Trophoblast cell (in vitro differentiated cells and primary cell): Measurements from ENCODE around the gene TMC6.
A peak's percentile ranks its signal among the peaks of the same experiment; 100 is the strongest.

Source experiments
- DNase-seq, 2 donors: peaks; one replicate each; pipeline ENCODE4 v3.0.0-alpha.2; 2016
- H2AFZ ChIP-seq: 2 replicates; pipeline ENCODE4 v1.6.1; 2013; ENCODE audit warnings: low read length, moderate library complexity, mild to moderate bottlenecking; ENCODE audit not compliant: insufficient read depth, poor library complexity
- H2AK5ac ChIP-seq: 2 replicates; pipeline ENCODE4 v1.6.1; 2013; ENCODE audit warnings: mild to moderate bottlenecking, low read length
- H2BK120ac ChIP-seq: 2 replicates; pipeline ENCODE4 v1.6.1; 2013; ENCODE audit warnings: low read length, mild to moderate bottlenecking, moderate library complexity; ENCODE audit not compliant: insufficient read depth, poor library complexity
- H2BK12ac ChIP-seq: 2 replicates; pipeline ENCODE4 v1.6.1; 2013; ENCODE audit warnings: mild to moderate bottlenecking, low read length, moderate library complexity
- H2BK5ac ChIP-seq: 2 replicates; pipeline ENCODE4 v1.6.1; 2013; ENCODE audit warnings: low read length, low read depth, moderate library complexity, mild to moderate bottlenecking; ENCODE audit not compliant: poor library complexity
- H3K14ac ChIP-seq: 2 replicates; pipeline ENCODE4 v1.6.1; 2013; ENCODE audit warnings: mild to moderate bottlenecking, low read length
- H3K18ac ChIP-seq: 2 replicates; pipeline ENCODE4 v1.6.1; 2013; ENCODE audit warnings: mild to moderate bottlenecking, low read length
- H3K23ac ChIP-seq: 2 replicates; pipeline ENCODE4 v1.6.1; 2013; ENCODE audit warnings: low read length
- H3K27ac ChIP-seq: 2 replicates; pipeline ENCODE4 v1.5.1; 2013; ENCODE audit warnings: low read depth, mild to moderate bottlenecking, inconsistent platforms, low read length, moderate library complexity
- H3K27me3 ChIP-seq: 2 replicates; pipeline ENCODE4 v1.6.1; 2013; ENCODE audit warnings: inconsistent platforms, mild to moderate bottlenecking, low read length, moderate library complexity; ENCODE audit not compliant: insufficient read depth
- H3K36me3 ChIP-seq, 2 experiments: 1 replicate in 1 of 2; 2 replicates in 1 of 2; pipeline ENCODE4 v1.6.1; 2013; ENCODE audit warnings: low read length in 2 of 2, mild to moderate bottlenecking in 2 of 2, moderate library complexity in 1 of 2; ENCODE audit not compliant: insufficient read depth in 2 of 2, control insufficient read depth in 1 of 2
- H3K4ac ChIP-seq: 2 replicates; pipeline ENCODE4 v1.6.1; 2013; ENCODE audit warnings: low read depth, mild to moderate bottlenecking, low read length, moderate library complexity
- H3K4me1 ChIP-seq, 2 experiments: 1 replicate in 1 of 2; 2 replicates in 1 of 2; pipeline ENCODE4 v1.6.1; 2013; ENCODE audit warnings: low read length in 2 of 2, mild to moderate bottlenecking in 2 of 2, moderate library complexity in 1 of 2; ENCODE audit not compliant: insufficient read depth in 2 of 2, control insufficient read depth in 1 of 2
- H3K4me2 ChIP-seq: 2 replicates; pipeline ENCODE4 v1.6.1; 2013; ENCODE audit warnings: inconsistent platforms, mild to moderate bottlenecking, low read length, moderate library complexity
- H3K4me3 ChIP-seq: 2 replicates; pipeline ENCODE4 v1.5.1; 2013; ENCODE audit warnings: mild to moderate bottlenecking, low read depth, low read length, inconsistent platforms
- H3K79me1 ChIP-seq: one replicate; pipeline ENCODE4 v1.6.1; 2013; ENCODE audit warnings: low read length
- H3K79me2 ChIP-seq: 2 replicates; pipeline ENCODE4 v1.6.1; 2013; ENCODE audit warnings: low read length, mild to moderate bottlenecking; ENCODE audit not compliant: control insufficient read depth, insufficient read depth, poor library complexity
- H3K9ac ChIP-seq: 2 replicates; pipeline ENCODE4 v1.6.1; 2013; ENCODE audit warnings: mild to moderate bottlenecking, low read length
- H3K9me3 ChIP-seq: 2 replicates; pipeline ENCODE4 v1.6.1; 2013; ENCODE audit warnings: low read depth, mild to moderate bottlenecking, control low read depth, inconsistent platforms, low read length; ENCODE audit not compliant: insufficient read depth
- H4K12ac ChIP-seq: 2 replicates; pipeline ENCODE4 v1.6.1; 2013; ENCODE audit warnings: low read depth, mild to moderate bottlenecking, low read length, moderate library complexity
- H4K8ac ChIP-seq: 2 replicates; pipeline ENCODE4 v1.6.1; 2013; ENCODE audit warnings: low read depth, mild to moderate bottlenecking, low read length, moderate library complexity
- H4K91ac ChIP-seq: one replicate; pipeline ENCODE4 v1.6.1; 2013; ENCODE audit warnings: low read depth, mild to moderate bottlenecking, low read length, moderate library complexity
- WGBS: extraction: QIAGEN DNeasy Blood & Tissue Kit; methylation state at CpG from one replicate; pipeline ENCODE4 v1.1.7; 2013; ENCODE audit warnings: missing lambda C conversion rate; ENCODE audit not compliant: insufficient read length, insufficient coverage; ENCODE audit errors: extremely low coverage; 5-methylcytosine and 5-hydroxymethylcytosine counted together

Gene TMC6

DNA sequence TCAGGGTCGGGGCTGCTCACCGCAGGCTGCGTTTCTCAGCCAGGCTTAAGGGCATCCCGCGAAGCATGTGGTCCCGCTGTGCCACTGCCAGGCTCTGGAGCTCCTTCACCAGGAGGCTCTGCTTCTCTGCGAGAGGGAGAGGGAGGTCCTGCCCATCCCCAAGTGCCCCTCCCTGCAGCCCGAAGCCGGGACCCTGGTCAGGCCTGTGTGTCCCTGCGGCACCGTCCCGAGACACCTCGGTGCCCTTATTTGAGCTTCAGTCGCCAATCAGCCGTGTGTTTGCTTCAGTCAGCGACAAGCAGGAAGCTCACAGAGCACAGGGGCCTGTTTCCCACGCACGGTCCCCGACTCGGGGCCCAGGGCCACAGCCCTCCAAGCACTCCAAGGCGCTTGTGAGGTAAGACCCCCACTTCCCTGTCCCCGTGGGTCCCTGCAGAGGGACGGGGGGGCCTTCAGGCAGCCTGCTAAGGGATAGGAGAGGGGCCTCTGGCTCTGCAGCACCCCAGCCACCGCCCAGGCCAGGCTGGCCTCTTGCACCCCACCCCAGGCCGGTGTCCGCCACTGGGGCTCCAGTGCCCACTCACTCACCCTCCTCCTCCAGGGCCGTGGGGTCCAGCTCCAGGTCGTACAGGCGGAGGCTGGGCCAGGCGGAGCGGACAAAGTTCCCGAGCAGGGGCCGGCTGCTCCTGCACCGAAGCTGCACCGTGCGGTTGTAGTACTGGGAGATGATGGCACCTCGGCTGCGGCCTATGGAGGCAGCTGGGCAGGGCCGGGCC lies 3.2 kb downstream of the TMC6 start:
- WGBS: no CpG with 5 or more reads among the region's 39 CpGs
- H3K4me1 ChIP-seq: peaks cover 6 to 14% of the 10 kb centered on the region in 2 experiments
- H3K23ac ChIP-seq: no peak overlapping the region
- no peak overlapping the region for H4K12ac ChIP-seq
- H3K27me3 ChIP-seq: no peaks in the 10 kb centered on the region
- no peak overlapping the region for H3K9ac ChIP-seq
- DNase-seq: no peak
- no peak overlapping the region for H3K18ac ChIP-seq
- no peak overlapping the region for H3K27ac ChIP-seq
- H2BK12ac ChIP-seq: no peak overlapping the region
- H3K79me2 ChIP-seq: peaks cover 10% of the 10 kb centered on the region
- no peak overlapping the region for H3K14ac ChIP-seq
- no peak overlapping the region for H3K4me2 ChIP-seq
- no peak overlapping the region for H2BK5ac ChIP-seq
- no peak overlapping the region for H4K8ac ChIP-seq
- no peak overlapping the region for H3K4me3 ChIP-seq
- H3K79me1 ChIP-seq: peaks cover 14% of the 10 kb centered on the region
- H2AK5ac ChIP-seq: no peak overlapping the region
- no peak overlapping the region for H2BK120ac ChIP-seq
- no peak overlapping the region for H4K91ac ChIP-seq
- H2AFZ ChIP-seq: no peak overlapping the region
- H3K4ac ChIP-seq: no peak overlapping the region
- H3K9me3 ChIP-seq: peaks cover 2% of the 10 kb centered on the region
- H3K36me3 ChIP-seq: peaks cover 59 to 61% of the 10 kb centered on the region in 2 experiments

DNA sequence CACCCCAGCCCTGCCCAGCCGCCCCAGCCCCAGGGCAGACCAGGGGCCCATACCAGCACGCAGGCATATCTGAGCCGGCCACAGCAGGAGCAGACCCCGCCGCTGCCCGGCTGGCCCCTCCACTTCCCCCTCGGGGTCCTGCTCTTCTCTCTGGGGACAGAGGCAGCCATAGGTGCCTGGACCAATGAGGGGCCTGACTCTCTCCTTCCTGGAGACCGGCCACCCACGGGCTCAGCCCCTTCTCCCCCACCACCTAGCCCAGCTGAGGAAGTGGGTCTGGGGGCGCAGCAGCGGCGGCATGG lies 3.8 kb downstream of the TMC6 start:
- Histone ChIP-seq H4K12ac (no peak overlapping the region), H3K4me3 (no peak overlapping the region), H3K27me3 (no peaks in the 10 kb centered on the region), H3K79me1 (peaks cover 14% of the 10 kb centered on the region), H3K4ac (no peak overlapping the region), H2BK120ac (no peak overlapping the region), H3K36me3 (peaks cover 59 to 61% of the 10 kb centered on the region in 2 experiments), H4K8ac (no peak overlapping the region), H3K27ac (no peak overlapping the region), H3K79me2 (peaks cover 10% of the 10 kb centered on the region), H3K9ac (no peak overlapping the region), H3K4me1 (peaks cover 6 to 14% of the 10 kb centered on the region in 2 experiments), H3K9me3 (peaks cover 2% of the 10 kb centered on the region), H2AFZ (no peak overlapping the region), H2AK5ac (no peak overlapping the region), H3K18ac (no peak overlapping the region), H3K14ac (no peak overlapping the region), H2BK5ac (no peak overlapping the region), H3K23ac (no peak overlapping the region), H4K91ac (no peak overlapping the region), H2BK12ac (no peak overlapping the region), H3K4me2 (no peak overlapping the region)
- no CpG with 5 or more reads among the region's 12 CpGs for WGBS
- no peak for DNase-seq

DNA sequence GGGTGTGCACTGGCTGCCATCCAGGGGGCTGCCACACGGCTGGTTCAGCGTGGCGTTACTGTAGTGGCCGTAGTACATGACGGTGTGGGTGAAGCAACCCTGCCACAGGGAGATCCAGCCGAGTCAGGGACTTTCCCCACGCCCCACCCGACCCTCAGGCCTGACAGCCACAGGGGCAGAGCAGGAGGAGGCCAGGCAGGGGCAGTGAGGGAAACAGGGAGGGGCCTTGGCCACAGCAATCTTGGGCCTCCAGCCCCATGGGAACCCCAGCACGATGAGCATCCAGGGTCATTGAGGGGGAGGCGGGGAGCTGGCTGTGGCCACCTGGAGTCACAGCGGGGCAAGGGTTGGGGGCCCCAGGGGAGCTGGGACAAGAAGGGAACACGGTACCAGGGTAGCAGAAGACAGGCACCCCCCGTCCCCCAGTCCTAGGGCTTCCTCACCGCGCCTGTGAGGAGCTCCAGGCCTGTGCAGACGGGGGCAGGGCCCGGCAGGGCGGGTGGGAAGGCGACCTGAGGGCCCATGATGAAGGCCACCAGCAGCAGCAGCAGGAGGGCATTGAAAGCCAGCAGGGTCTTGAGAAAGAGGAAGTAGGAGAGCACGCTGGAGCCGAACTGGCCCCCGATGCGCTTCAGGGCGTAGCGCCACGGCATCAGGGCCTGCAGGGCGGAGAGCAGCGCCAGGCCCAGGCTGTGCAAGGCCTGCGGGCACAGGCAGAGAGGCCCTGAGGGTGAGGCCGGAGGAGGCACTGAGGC lies 4.3 kb downstream of the TMC6 start:
- Histone ChIP-seq H4K91ac (no peak overlapping the region), H3K79me2 (peaks cover 10% of the 10 kb centered on the region), H3K4me2 (no peak overlapping the region), H4K12ac (no peak overlapping the region), H3K4me3 (no peak overlapping the region), H3K9me3 (peaks cover 2% of the 10 kb centered on the region), H2AK5ac (no peak overlapping the region), H3K4me1 (peaks cover 6 to 9% of the 10 kb centered on the region in 2 experiments), H4K8ac (no peak overlapping the region), H3K79me1 (peaks cover 14% of the 10 kb centered on the region), H3K27ac (no peak overlapping the region), H3K4ac (no peak overlapping the region), H2AFZ (no peak overlapping the region), H2BK12ac (no peak overlapping the region), H3K9ac (no peak overlapping the region), H2BK120ac (no peak overlapping the region), H3K23ac (no peak overlapping the region), H3K14ac (no peak overlapping the region), H3K27me3 (no peaks in the 10 kb centered on the region), H3K36me3 (peaks cover 59 to 63% of the 10 kb centered on the region in 2 experiments), H2BK5ac (no peak overlapping the region), H3K18ac (no peak overlapping the region)
- no CpG with 5 or more reads among the region's 30 CpGs for WGBS
- peak; percentile 77 to 83 for DNase-seq

DNA sequence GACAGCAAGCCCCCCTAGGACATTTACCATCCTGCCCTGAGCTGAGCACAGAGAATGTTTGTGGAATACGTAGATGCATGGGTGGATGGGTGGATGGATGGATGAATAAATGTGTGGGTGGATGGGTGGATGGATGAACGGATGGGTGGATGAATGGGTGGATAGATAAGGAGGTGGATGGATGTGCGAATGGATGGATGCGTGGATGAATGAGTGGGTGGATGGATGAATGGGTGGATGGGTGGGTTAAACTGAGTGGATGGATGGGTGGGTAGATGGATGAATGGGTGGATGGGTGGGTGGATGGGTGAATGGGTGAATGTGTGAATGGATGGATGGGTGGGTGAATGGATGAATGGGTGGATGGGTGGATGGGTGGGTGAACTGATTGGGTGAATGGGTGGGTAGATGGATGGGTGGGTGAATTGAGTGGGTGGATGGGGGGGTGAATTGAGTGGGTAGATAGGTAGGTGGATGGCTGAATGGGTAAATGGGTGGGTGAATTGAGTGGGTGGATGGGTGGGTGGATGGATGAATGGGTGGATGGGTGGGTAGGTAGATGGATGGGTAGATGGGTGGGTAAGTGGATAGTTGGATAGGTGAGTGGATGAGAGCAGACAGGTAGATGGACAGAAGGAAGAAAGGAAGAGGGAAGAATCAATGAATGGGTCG lies 5.2 kb downstream of the TMC6 start:
- Histone ChIP-seq H3K27ac (no peak overlapping the region), H3K23ac (no peak overlapping the region), H3K36me3 (peaks cover 67 to 72% of the 10 kb centered on the region in 2 experiments), H2AK5ac (no peak overlapping the region), H3K4ac (no peak overlapping the region), H3K27me3 (no peaks in the 10 kb centered on the region), H3K79me2 (peaks cover 9% of the 10 kb centered on the region), H2BK5ac (no peak overlapping the region), H3K4me3 (no peak overlapping the region), H4K12ac (no peak overlapping the region), H2BK120ac (no peak overlapping the region), H3K79me1 (peaks cover 12% of the 10 kb centered on the region), H4K91ac (no peak overlapping the region), H4K8ac (no peak overlapping the region), H3K9me3 (peaks cover 2% of the 10 kb centered on the region), H3K4me2 (no peak overlapping the region), H3K9ac (no peak overlapping the region), H3K4me1 (peaks cover 3 to 6% of the 10 kb centered on the region in 2 experiments), H3K18ac (no peak overlapping the region), H2BK12ac (no peak overlapping the region), H3K14ac (no peak overlapping the region), H2AFZ (no peak overlapping the region)
- 99% methylated on average over 3 of the region's 5 CpGs for WGBS
- DNase-seq: no peak
